ENCODE data around the gene AMMECR1L. TPM values are rescaled to one million over a fixed set of nuclear protein-coding genes. Genes with fewer than 3 reads are reported as not detected.

Gene AMMECR1L
- total and polyA plus RNA-seq, 10 of the 15 experiments (the other 5 are each of a cell fraction or from before 2014, with no cell fraction given), result 2.7 to 12.1 (median 8.0) TPM

- no peak for ATAC-seq
- Histone ChIP-seq H3K4me3 (peak overlapping the region; percentile 70), H4K20me1 (ENCODE audit: control insufficient read depth, insufficient read depth) (no peaks in the 10 kb centered on the region), H3K79me2 (ENCODE audit: control insufficient read depth, insufficient read depth, low read length) (peaks cover 27% of the 10 kb centered on the region), H2AFZ (ENCODE audit: control insufficient read depth, low read depth, low read length) (no peak overlapping the region; the same call in 1 of the 2 replicates), H3K9me3 (replicated peaks; ENCODE audit: control insufficient read depth, insufficient read depth, low read length) (no peaks in the 10 kb centered on the region), H3K27ac (ENCODE audit: control insufficient read depth, insufficient read depth) (no peak overlapping the region), H3K4me1 (ENCODE audit: control insufficient read depth, insufficient read depth, low read length) (peaks cover 4% of the 10 kb centered on the region; the same call in 1 of the 2 replicates), H3K27me3 (replicated peaks in 1 of 2; ENCODE audit: control insufficient read depth in 2 of 2, insufficient read depth in 2 of 2, low read length in 1 of 2) (no peaks in the 10 kb centered on the region), H3K9ac (ENCODE audit: control insufficient read depth, insufficient read depth, low read length) (peak overlapping the region; percentile 8; the same call in 1 of the 2 replicates), H3K4me2 (ENCODE audit: control insufficient read depth, insufficient read depth) (peak overlapping the region; percentile 83), H3K36me3 (ENCODE audit: control insufficient read depth in 2 of 2, insufficient read depth in 2 of 2, low read length in 1 of 2) (no peaks in the 10 kb centered on the region)
- WGBS (ENCODE audit: insufficient coverage, insufficient replicate concordance, low lambda C conversion rate, missing lambda C conversion rate), result 58% methylated on average over 8 of the region's 8 CpGs
- CTCF ChIA-PET, result no interaction called here
- intact Hi-C loops (cut with micrococcal nuclease; ENCODE audit: unreplicated experiment), result no loop called here
- TF ChIP-seq SIX5 (IDR thresholded peaks at IDR 0.05; ENCODE audit: low read depth, low read length, severe bottlenecking), result no peak
- no peak for TF ChIP-seq BCLAF1 (IDR thresholded peaks at IDR 0.05)
- TF ChIP-seq NR2C1 (IDR thresholded peaks at IDR 0.05), result no peak
- no peak for TF ChIP-seq MLLT1 (IDR thresholded peaks at IDR 0.05)
- no peak for TF ChIP-seq ATF7 (IDR thresholded peaks at IDR 0.05; ENCODE audit: low read depth)
- TF ChIP-seq LARP7 (IDR thresholded peaks at IDR 0.05), result no peak
- TF ChIP-seq, protein P1, sequence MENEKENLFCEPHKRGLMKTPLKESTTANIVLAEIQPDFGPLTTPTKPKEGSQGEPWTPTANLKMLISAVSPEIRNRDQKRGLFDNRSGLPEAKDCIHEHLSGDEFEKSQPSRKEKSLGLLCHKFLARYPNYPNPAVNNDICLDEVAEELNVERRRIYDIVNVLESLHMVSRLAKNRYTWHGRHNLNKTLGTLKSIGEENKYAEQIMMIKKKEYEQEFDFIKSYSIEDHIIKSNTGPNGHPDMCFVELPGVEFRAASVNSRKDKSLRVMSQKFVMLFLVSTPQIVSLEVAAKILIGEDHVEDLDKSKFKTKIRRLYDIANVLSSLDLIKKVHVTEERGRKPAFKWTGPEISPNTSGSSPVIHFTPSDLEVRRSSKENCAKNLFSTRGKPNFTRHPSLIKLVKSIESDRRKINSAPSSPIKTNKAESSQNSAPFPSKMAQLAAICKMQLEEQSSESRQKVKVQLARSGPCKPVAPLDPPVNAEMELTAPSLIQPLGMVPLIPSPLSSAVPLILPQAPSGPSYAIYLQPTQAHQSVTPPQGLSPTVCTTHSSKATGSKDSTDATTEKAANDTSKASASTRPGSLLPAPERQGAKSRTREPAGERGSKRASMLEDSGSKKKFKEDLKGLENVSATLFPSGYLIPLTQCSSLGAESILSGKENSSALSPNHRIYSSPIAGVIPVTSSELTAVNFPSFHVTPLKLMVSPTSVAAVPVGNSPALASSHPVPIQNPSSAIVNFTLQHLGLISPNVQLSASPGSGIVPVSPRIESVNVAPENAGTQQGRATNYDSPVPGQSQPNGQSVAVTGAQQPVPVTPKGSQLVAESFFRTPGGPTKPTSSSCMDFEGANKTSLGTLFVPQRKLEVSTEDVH (IDR thresholded peaks at IDR 0.05; ENCODE audit: low read depth, partially characterized antibody), result no peak
- TF ChIP-seq SMAD1 (IDR thresholded peaks at IDR 0.05; ENCODE audit: low read depth, partially characterized antibody), result no peak
- TF ChIP-seq SMARCA5 (IDR thresholded peaks at IDR 0.05), result no peak
- TF ChIP-seq MAX (IDR thresholded peaks at IDR 0.05; ENCODE audit: low read depth, low read length), result no peak
- no peak for TF ChIP-seq SUZ12 (IDR thresholded peaks at IDR 0.05; ENCODE audit: unreplicated experiment)
- RAD21 ChIA-PET (ENCODE audit: unreplicated experiment), result no interaction called here
- BruUV-seq (replicated peaks), result no TSS peak
- POLR2A ChIA-PET, result interaction anchor here (1.2 to 1.3 kb wide), 2 partner anchors 30 to 203 kb away, joined by 3 to 4 read pairs; partner anchors contain the start of gene UGGT1
- in situ Hi-C loops (cut with MboI), result no loop called here
- DNase-seq (ENCODE audit: low read depth, low spot score), result no peak
- SMC1A ChIA-PET (ENCODE audit: uncharacterized antibody, unreplicated experiment), result no interaction called here
- FAIRE-seq, result no peak
Measured at GRCh38 chr2:127887082-127887775, 1.5 kb upstream of the AMMECR1L start.
